Trophoblast cell (in vitro differentiated cells and primary cell): ENCODE measurements around the gene CUX1.
"Not testable (repeated sequence)": the region's sequence is repeated elsewhere in the genome, so short reads cannot be mapped to it uniquely, and the experiment has no call there.

Experiments used
- DNase-seq, 2 donors: peaks; one replicate each; pipeline ENCODE4 v3.0.0-alpha.2; 2016
- H2AFZ ChIP-seq: 2 replicates; pipeline ENCODE4 v1.6.1; 2013; ENCODE audit warnings: low read length, moderate library complexity, mild to moderate bottlenecking; ENCODE audit not compliant: insufficient read depth, poor library complexity
- H2AK5ac ChIP-seq: 2 replicates; pipeline ENCODE4 v1.6.1; 2013; ENCODE audit warnings: mild to moderate bottlenecking, low read length
- H2BK120ac ChIP-seq: 2 replicates; pipeline ENCODE4 v1.6.1; 2013; ENCODE audit warnings: low read length, mild to moderate bottlenecking, moderate library complexity; ENCODE audit not compliant: insufficient read depth, poor library complexity
- H2BK12ac ChIP-seq: 2 replicates; pipeline ENCODE4 v1.6.1; 2013; ENCODE audit warnings: mild to moderate bottlenecking, low read length, moderate library complexity
- H2BK5ac ChIP-seq: 2 replicates; pipeline ENCODE4 v1.6.1; 2013; ENCODE audit warnings: low read length, low read depth, moderate library complexity, mild to moderate bottlenecking; ENCODE audit not compliant: poor library complexity
- H3K14ac ChIP-seq: 2 replicates; pipeline ENCODE4 v1.6.1; 2013; ENCODE audit warnings: mild to moderate bottlenecking, low read length
- H3K18ac ChIP-seq: 2 replicates; pipeline ENCODE4 v1.6.1; 2013; ENCODE audit warnings: mild to moderate bottlenecking, low read length
- H3K23ac ChIP-seq: 2 replicates; pipeline ENCODE4 v1.6.1; 2013; ENCODE audit warnings: low read length
- H3K27ac ChIP-seq: 2 replicates; pipeline ENCODE4 v1.5.1; 2013; ENCODE audit warnings: low read depth, mild to moderate bottlenecking, inconsistent platforms, low read length, moderate library complexity
- H3K27me3 ChIP-seq: 2 replicates; pipeline ENCODE4 v1.6.1; 2013; ENCODE audit warnings: inconsistent platforms, mild to moderate bottlenecking, low read length, moderate library complexity; ENCODE audit not compliant: insufficient read depth
- H3K36me3 ChIP-seq, 2 experiments: 1 replicate in 1 of 2; 2 replicates in 1 of 2; pipeline ENCODE4 v1.6.1; 2013; ENCODE audit warnings: low read length in 2 of 2, mild to moderate bottlenecking in 2 of 2, moderate library complexity in 1 of 2; ENCODE audit not compliant: insufficient read depth in 2 of 2, control insufficient read depth in 1 of 2
- H3K4ac ChIP-seq: 2 replicates; pipeline ENCODE4 v1.6.1; 2013; ENCODE audit warnings: low read depth, mild to moderate bottlenecking, low read length, moderate library complexity
- H3K4me1 ChIP-seq, 2 experiments: 1 replicate in 1 of 2; 2 replicates in 1 of 2; pipeline ENCODE4 v1.6.1; 2013; ENCODE audit warnings: low read length in 2 of 2, mild to moderate bottlenecking in 2 of 2, moderate library complexity in 1 of 2; ENCODE audit not compliant: insufficient read depth in 2 of 2, control insufficient read depth in 1 of 2
- H3K4me2 ChIP-seq: 2 replicates; pipeline ENCODE4 v1.6.1; 2013; ENCODE audit warnings: inconsistent platforms, mild to moderate bottlenecking, low read length, moderate library complexity
- H3K4me3 ChIP-seq: 2 replicates; pipeline ENCODE4 v1.5.1; 2013; ENCODE audit warnings: mild to moderate bottlenecking, low read depth, low read length, inconsistent platforms
- H3K79me1 ChIP-seq: one replicate; pipeline ENCODE4 v1.6.1; 2013; ENCODE audit warnings: low read length
- H3K79me2 ChIP-seq: 2 replicates; pipeline ENCODE4 v1.6.1; 2013; ENCODE audit warnings: low read length, mild to moderate bottlenecking; ENCODE audit not compliant: control insufficient read depth, insufficient read depth, poor library complexity
- H3K9ac ChIP-seq: 2 replicates; pipeline ENCODE4 v1.6.1; 2013; ENCODE audit warnings: mild to moderate bottlenecking, low read length
- H3K9me3 ChIP-seq: 2 replicates; pipeline ENCODE4 v1.6.1; 2013; ENCODE audit warnings: low read depth, mild to moderate bottlenecking, control low read depth, inconsistent platforms, low read length; ENCODE audit not compliant: insufficient read depth
- H4K12ac ChIP-seq: 2 replicates; pipeline ENCODE4 v1.6.1; 2013; ENCODE audit warnings: low read depth, mild to moderate bottlenecking, low read length, moderate library complexity
- H4K8ac ChIP-seq: 2 replicates; pipeline ENCODE4 v1.6.1; 2013; ENCODE audit warnings: low read depth, mild to moderate bottlenecking, low read length, moderate library complexity
- H4K91ac ChIP-seq: one replicate; pipeline ENCODE4 v1.6.1; 2013; ENCODE audit warnings: low read depth, mild to moderate bottlenecking, low read length, moderate library complexity
- WGBS: extraction: QIAGEN DNeasy Blood & Tissue Kit; methylation state at CpG from one replicate; pipeline ENCODE4 v1.1.7; 2013; ENCODE audit warnings: missing lambda C conversion rate; ENCODE audit not compliant: insufficient read length, insufficient coverage; ENCODE audit errors: extremely low coverage; 5-methylcytosine and 5-hydroxymethylcytosine counted together

CUX1 gene

DNA sequence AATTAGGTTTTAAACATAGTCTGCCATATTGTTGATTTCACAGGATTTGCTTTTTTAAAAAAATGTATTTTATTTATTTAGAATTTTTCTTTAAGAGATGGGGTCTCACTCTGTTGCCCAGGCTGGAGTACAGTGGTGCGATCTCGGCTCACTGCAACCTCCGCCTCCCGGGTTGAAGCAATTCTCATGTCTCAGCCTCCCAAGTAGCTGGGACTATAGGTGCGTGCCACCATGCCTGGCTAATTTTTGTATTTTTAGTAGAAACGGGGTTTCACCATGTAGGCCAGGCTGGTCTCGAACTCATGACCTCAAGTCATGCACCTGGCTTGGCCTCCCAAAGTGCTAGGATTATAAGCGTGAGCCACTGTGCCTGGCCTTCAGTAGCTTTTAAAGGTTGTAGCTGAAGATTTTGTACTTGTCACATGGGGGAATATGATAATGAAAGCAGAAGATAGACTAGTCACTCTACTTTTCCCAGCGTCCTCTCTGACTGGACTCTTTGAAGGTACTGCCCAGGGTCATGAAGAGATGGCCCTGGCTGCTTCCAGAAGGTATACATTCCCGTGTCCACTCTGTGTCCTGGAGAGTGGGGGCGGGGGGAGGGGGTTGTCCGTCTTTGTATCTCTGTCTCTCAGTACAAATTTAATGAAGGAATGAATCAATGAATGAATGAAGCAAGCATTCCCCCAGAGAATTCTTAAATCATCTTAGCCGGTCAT, 194.8 kb downstream of the CUX1 start:
- not testable (repeated sequence) for H4K12ac ChIP-seq, H3K18ac ChIP-seq, H2BK5ac ChIP-seq, H3K27ac ChIP-seq, H3K4me2 ChIP-seq, H3K23ac ChIP-seq, H2BK12ac ChIP-seq, H3K9ac ChIP-seq, H4K91ac ChIP-seq, H3K79me2 ChIP-seq, H3K36me3 ChIP-seq, H3K4me3 ChIP-seq, H3K4ac ChIP-seq, H3K14ac ChIP-seq, H3K27me3 ChIP-seq, H3K9me3 ChIP-seq, H3K79me1 ChIP-seq, H4K8ac ChIP-seq, H2BK120ac ChIP-seq, H2AK5ac ChIP-seq, H2AFZ ChIP-seq
- no CpG with 5 or more reads among the region's 13 CpGs for WGBS
- DNase-seq = peak; percentile 65 to 73
- H3K4me1 ChIP-seq = peaks cover 10 to 21% of the 10 kb centered on the region in 2 experiments

DNA sequence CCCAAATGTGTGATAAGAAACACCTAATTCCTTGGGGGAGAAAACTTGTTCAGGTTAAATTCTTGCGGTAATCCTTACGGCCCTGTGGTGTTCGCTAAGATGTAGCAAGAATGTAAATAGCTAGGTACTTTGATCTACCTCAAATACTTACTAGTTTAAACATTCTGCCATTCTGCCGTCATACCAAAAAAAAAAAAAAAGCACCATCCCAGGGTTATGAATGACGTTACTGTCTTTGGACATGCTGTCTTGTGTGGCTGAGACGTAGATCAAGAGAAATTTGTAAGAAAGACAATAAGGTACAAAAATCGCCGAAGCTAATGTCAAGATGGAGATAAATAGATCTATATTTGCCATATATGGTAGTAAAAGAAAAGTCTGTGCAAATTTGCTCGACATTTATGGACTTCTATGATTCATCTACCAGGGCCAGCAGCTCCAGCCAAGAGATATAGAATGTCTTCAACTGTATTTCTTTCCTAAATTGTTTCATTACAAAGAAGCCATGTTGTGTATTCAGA, 195.6 kb downstream of the CUX1 start:
- H3K4me2 ChIP-seq = no peak overlapping the region
- H3K79me1 ChIP-seq = peaks cover 2% of the 10 kb centered on the region
- no peak overlapping the region for H3K14ac ChIP-seq
- H4K12ac ChIP-seq = no peak overlapping the region
- peak; percentile 73 to 93 for DNase-seq
- no peak overlapping the region for H2AK5ac ChIP-seq
- no peak overlapping the region for H2AFZ ChIP-seq
- H3K9ac ChIP-seq = no peak overlapping the region
- no peak overlapping the region for H2BK12ac ChIP-seq
- H2BK5ac ChIP-seq = no peak overlapping the region
- no peak overlapping the region for H4K91ac ChIP-seq
- no peak overlapping the region for H3K23ac ChIP-seq
- no peak overlapping the region for H2BK120ac ChIP-seq
- H3K4ac ChIP-seq = no peak overlapping the region
- H3K27me3 ChIP-seq = no peaks in the 10 kb centered on the region
- H4K8ac ChIP-seq = no peak overlapping the region
- H3K4me1 ChIP-seq = peaks cover 10 to 19% of the 10 kb centered on the region in 2 experiments
- no peaks in the 10 kb centered on the region for H3K9me3 ChIP-seq
- H3K18ac ChIP-seq = no peak overlapping the region
- WGBS = no CpG with 5 or more reads among the region's 9 CpGs
- no peak overlapping the region for H3K27ac ChIP-seq
- H3K79me2 ChIP-seq = no peaks in the 10 kb centered on the region
- no peaks in the 10 kb centered on the region for H3K36me3 ChIP-seq
- no peak overlapping the region for H3K4me3 ChIP-seq

DNA sequence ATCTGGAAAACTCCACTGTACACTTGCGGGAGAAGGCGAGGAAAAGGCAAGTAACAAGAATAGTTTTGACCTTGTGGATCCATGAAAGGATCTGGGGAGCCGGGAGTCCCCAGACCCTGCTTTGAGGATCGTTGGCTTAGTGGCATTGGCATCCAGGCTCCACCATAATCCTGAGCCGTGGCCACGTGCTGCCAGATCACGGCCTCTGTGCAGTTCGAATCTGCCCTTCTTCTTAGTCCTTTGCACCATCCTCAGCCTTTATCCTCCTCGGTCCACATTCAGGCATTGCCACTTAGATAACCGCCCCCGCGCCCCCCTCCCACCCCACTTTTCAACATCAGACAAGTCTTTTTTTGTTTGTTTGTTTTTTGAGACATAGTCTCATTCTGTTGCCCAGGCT, 201.4 kb downstream of the CUX1 start:
- Histone ChIP-seq H2AFZ (no peak overlapping the region), H3K79me2 (no peaks in the 10 kb centered on the region), H2BK120ac (no peak overlapping the region), H3K23ac (no peak overlapping the region), H3K36me3 (peaks cover 0 to 2% of the 10 kb centered on the region in 2 experiments), H3K18ac (no peak overlapping the region), H3K79me1 (no peaks in the 10 kb centered on the region), H2BK12ac (no peak overlapping the region), H3K4ac (no peak overlapping the region), H2AK5ac (no peak overlapping the region), H3K4me1 (no peaks in the 10 kb centered on the region), H4K91ac (no peak overlapping the region), H3K14ac (no peak overlapping the region), H3K27me3 (no peaks in the 10 kb centered on the region), H3K9ac (no peak overlapping the region), H2BK5ac (no peak overlapping the region), H3K9me3 (no peaks in the 10 kb centered on the region), H3K4me2 (no peak overlapping the region), H3K27ac (no peak overlapping the region), H4K12ac (no peak overlapping the region), H4K8ac (no peak overlapping the region), H3K4me3 (no peak overlapping the region)
- no CpG with 5 or more reads among the region's 12 CpGs for WGBS
- DNase-seq = no peak

DNA sequence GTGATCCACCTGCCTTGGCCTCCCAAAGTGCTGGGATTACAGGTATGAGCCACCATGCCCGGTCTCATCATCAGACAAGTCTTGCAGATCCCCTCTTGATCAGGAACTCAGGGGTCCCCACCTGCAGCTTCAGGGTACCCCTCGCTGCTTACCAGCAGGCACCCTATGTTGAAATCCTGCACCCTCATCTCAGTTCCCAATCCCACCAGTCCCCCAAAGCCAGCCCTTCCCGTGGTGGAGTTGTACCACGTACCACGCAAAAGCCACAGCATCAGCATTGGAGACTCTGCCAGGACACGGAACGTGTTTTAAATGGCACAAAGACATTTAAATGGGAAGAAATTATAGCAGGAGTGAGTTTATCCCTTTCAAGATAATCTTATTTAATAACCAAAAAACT, 202.0 kb downstream of the CUX1 start:
- Histone ChIP-seq H4K8ac (no peak overlapping the region), H3K4me3 (no peak overlapping the region), H3K4me2 (no peak overlapping the region), H2BK120ac (no peak overlapping the region), H3K79me1 (peaks cover 1% of the 10 kb centered on the region), H2BK12ac (no peak overlapping the region), H2AFZ (no peak overlapping the region), H3K9me3 (no peaks in the 10 kb centered on the region), H3K14ac (no peak overlapping the region), H4K12ac (no peak overlapping the region), H3K79me2 (no peaks in the 10 kb centered on the region), H3K9ac (no peak overlapping the region), H2AK5ac (no peak overlapping the region), H3K18ac (peak overlapping the region; percentile 35), H2BK5ac (no peak overlapping the region), H3K36me3 (peaks cover 0 to 2% of the 10 kb centered on the region in 2 experiments), H4K91ac (no peak overlapping the region), H3K23ac (no peak overlapping the region), H3K4ac (no peak overlapping the region), H3K27ac (no peak overlapping the region), H3K27me3 (no peaks in the 10 kb centered on the region), H3K4me1 (peaks cover 0 to under 1% of the 10 kb centered on the region in 2 experiments)
- no peak for DNase-seq
- WGBS = no CpG with 5 or more reads among the region's 7 CpGs
